Measurements from ENCODE around the gene HK3.

Gene HK3, protein sequence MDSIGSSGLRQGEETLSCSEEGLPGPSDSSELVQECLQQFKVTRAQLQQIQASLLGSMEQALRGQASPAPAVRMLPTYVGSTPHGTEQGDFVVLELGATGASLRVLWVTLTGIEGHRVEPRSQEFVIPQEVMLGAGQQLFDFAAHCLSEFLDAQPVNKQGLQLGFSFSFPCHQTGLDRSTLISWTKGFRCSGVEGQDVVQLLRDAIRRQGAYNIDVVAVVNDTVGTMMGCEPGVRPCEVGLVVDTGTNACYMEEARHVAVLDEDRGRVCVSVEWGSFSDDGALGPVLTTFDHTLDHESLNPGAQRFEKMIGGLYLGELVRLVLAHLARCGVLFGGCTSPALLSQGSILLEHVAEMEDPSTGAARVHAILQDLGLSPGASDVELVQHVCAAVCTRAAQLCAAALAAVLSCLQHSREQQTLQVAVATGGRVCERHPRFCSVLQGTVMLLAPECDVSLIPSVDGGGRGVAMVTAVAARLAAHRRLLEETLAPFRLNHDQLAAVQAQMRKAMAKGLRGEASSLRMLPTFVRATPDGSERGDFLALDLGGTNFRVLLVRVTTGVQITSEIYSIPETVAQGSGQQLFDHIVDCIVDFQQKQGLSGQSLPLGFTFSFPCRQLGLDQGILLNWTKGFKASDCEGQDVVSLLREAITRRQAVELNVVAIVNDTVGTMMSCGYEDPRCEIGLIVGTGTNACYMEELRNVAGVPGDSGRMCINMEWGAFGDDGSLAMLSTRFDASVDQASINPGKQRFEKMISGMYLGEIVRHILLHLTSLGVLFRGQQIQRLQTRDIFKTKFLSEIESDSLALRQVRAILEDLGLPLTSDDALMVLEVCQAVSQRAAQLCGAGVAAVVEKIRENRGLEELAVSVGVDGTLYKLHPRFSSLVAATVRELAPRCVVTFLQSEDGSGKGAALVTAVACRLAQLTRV

DNA sequence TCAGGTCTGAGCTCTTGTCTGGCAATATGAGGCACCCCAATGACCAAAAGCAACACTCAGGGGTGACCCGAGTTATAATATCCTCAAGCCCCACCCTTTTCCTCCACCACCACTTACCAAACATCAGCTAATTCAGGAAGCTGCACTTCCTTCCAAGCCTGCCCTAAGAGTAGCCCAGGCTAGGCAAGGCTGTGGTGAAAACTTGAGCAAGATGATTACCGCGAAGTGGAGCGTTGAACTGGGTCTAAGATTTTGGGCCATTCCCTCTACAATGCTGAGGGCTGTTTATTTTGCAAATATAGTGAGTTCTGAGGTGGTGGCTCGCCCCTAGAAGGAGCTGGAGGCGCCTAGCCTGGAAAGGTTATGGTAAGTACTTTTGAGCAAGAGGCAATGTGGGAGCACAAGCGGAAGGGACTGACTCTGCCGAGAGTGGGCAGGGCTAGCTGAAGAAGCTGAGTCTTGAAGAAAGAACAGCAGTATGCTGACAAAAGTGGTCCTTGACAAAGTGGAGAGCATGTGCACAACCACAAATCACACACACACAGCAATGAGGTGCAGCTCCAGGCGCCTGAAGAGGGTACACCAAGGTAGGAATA is at the start of gene HK3:
Gene HK3, minus strand, starts transcription at position 51 of the 596 bp plus-strand sequence. CDS start 3,187 bp downstream, outside the sequence.
- DNase-seq = no peak

DNA sequence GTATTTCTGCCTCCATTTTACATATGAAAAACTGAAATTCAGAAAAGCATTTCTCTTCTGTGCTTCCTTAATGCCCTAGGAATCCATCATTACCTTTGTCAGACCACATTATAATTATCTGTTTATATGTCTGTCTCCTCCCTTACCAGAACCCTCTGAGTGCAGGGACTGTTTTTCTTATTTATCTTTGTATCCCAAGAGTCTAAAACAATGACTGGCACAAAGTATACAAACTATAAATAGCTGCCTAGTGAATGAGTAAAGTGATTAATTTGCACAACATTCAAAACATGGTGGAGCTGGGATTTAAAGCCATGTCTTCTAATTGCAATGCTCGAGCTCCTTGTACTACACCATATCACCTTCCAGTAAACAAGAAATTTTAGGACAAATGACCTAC is 49.3 kb upstream of the HK3 start:
- no peak for DNase-seq

DNA sequence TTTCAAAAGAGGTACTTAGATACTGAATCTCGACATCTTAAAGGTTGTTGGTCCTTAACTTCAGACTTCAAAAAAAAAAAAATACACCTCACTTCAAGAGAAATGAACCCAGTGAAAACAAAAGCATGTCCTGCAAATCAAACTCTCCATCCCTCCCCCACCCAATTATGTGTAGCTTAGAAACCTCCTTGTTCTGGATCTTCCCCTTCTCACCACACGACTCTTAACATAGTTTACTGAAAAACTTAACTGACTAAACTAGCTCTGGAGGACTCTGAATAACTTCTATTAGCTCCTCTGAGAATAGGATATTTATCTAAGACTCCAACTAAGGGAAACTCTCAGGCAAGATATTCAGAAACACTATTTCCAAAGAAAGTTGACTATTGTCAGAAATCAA is 48.7 kb upstream of the HK3 start:
- no peak for DNase-seq

DNA sequence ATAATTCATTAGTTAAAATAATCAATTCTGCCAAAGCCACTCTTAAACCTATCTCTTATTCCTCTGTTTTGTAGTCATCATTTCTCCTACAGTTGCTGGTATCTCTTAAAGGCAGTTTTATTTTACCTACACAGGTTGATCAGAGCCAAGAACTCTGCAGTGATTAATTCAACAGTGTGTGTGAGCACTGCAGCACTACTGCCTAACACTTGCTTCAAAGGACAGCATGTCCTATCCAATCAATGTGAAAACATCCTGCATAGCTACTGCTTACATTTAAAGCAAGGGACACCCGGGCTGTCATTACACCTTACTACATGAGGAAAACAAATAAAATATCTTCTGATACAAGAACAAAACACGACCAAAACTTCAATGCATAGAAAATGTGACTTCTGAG is 45.1 kb upstream of the HK3 start:
- DNase-seq = no peak

DNA sequence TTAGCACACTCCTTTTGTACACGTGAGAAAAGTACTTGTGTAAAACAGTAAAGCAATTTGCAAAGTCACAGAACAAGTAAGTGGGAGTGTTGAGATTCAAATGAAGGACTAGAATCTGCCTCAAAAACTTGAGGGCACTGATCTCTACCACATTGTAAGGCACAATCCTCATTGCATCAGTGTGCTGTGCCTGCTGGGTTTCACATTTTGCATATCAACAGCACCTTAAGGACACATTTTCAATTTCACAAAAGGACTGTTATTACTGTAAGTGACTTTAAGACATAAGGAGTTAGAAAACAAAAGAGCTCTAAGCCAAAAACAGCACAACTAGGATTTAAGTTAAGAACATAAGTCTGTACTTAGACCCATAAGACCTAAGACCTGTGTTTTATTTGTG is 44.7 kb upstream of the HK3 start:
- DNase-seq = no peak

DNA sequence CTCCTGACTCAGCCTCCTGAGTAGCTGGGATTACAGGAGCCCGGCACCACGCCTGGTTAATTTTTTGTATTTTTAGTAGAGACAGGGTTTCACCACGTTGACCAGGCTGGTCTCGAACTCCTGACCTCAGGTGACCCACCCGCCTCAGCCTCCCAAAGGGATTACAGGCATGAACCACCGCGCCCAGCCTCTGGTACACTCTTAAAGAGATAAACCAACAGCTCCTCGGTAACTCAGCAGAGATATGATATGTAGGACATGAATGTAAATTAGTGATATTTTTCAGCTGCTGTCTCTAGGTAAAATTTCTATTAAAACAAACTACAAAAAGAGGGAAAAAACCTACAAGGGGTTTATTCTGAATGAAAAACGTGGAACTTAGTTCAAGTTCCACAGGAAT is 42.8 kb upstream of the HK3 start:
- DNase-seq = no peak

DNA sequence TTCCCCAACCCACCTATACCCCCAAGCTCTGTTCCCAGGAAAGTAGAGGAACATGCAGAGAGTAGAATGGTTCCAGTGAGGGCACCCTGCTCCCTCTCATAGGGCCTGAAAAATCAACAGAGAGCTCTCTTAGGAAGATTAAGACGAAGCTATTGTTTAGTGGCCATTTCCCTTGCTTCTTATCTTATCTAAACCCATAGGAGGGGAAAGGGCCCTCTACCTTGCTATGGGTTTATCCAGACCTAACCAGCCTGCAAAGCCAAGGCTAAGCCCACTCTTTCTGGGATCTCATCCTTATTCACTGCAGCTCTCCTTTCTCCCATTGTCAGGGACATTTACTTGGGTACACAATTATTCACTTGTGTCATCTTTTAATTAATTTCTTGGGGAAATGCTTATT is 39.3 kb upstream of the HK3 start:
- DNase-seq = no peak

DNA sequence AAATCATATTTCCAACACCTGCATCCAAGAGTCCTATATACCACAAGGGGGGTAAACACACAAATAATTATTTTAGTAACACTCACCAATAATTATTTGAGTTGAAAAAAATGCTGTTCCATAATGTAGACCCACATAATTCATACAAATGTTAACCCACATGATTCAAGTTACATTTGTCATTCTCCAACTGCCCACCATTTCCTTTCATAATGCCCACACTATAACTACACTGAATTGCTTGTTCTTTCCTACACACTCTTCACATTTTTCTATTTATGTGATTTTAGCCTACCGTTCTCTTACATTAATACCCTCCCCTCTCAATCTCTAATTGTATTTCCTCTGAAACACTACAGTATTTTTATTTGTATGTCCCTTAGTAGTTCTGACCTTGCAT is 35.9 kb upstream of the HK3 start:
- DNase-seq = no peak

DNA sequence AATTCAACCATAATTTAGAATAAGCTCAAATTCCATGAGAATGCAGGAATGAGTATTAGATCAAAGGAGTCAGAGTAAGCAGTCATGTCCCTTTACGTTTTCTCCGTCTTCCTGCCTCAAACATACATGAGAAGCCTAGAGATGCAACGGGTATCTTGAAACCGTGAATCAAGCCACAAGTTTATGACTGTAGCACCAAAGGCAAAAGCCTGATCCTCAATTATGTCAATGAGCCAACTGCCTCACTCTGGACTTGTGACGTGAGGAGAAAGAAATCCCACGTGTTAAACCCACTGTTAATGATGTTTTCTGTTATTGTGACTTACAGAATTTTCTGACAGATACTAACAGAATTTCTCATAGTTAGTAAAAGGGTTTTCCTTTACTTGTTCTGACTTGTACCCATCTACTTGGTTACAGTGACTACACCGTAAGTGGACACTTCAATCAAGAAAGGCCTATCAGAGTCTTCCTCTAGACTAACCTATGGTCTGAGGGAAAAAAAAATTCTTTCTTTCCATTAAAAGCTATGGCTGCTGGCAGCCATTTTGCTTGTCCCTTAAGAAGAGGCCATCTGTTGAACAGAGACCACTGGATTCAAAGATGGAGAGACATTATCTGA is 35.3 kb upstream of the HK3 start:
- no peak for DNase-seq

DNA sequence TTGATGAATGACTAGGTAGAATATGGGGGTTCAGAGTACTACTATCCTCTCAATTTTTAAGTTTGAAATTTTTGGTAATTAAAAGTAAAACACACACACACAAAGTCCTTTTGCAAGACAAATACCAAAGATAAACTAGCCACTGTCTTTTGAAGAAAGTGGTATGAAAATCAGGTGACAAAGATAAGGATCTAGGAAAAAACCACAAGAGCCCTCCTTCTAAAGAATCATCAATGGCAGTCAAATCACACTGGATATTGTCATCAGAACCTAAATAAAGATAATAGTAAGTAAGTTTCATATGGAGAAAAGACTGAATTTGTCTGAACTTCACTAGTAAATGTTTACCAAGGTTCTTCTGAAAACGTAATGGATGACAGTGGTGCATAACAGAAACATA is 30.5 kb upstream of the HK3 start:
- no peak for DNase-seq

DNA sequence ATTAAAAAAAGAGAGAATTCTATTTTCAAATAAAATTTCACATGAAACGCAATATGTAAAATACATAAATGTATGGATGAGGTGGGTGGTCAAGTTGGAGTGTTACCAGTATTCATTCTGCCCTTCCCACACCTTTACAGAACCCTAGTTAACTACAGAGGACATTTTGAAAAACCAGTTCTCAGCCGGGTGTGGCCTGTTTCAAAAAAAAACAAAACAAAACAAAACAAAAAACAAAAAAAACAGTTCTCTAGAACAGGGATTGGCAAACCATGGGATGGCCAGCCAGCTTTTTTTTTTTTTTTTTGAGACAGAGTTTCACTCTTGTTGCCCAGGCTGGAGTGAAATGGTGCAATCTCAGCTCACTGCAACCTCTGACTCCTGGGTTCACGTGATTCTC is 28.4 kb upstream of the HK3 start:
- DNase-seq = no peak

DNA sequence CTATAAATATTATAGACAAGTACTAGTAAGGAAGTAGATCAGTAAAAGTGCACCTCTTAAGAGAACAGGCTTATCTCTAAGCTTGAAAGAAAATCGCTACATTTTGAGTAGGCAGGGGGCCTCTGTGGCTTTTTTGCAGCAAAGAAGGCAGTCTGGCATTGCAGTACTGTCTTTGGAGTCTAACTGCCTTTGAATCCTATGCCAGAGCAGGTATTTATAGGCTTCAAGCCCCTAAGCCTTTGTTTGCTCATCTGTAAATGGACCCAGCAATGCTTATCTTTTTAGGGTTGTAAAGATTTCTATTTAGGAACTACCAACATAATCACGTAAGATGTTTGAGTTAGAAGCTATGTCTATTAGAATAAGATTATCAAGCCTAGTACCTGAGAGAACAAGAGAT is 23.7 kb upstream of the HK3 start:
- DNase-seq = no peak

DNA sequence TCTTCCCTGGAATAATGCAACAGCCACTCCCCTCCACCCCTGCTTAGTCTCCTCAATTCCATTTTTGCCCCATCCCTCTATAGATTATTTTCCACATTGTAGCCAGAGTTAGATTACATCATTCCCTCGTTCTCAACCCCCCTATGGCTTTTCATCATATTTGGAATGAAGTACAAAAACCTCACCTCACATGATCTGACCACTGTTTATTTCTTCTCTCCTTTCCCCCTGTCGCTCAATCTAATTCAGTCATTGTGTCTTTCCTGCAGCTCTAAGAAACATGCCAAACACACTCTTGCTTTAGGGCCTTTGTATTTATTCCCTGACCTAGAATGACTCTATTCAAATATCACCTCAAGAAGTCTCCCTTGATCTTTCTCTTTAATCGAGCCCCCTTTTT is 22.6 kb upstream of the HK3 start:
- no peak for DNase-seq

DNA sequence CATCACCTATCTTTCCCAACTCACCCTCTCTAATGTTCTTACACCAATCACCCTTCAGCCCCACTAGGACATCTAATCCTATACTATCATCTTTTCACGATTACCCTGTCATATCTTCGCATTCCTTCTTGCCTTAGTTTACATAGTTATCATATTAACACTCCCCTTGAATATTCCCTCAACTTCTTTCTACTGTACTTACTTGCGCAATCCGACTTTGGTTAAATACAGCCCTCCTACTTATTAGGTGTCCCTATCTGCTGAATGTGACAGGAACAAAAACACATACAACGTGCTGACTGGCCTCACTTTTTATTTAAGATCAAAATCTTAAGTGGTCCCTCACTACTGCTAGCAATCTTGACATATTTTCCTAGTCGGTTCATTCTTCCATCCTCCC is 19.5 kb upstream of the HK3 start:
- DNase-seq = no peak

DNA sequence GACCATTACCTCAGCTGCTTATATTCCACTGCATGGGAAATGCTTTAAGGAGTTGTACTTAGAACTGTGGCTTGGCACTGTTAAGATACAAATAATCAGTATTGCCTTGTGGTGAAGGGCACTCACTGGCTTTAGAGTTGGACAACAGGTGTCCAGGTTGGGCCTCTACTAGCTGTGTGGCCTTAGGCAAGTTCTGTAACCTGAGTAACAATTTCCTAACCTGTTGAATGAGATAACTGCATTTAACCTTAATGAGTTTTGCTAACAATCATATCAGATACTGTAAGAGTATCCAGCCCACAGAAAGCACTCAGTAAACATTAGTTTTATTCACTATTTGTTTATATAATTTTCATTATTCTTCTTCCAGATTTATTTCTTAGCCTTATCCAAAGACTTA is 17.2 kb upstream of the HK3 start:
- no peak for DNase-seq

DNA sequence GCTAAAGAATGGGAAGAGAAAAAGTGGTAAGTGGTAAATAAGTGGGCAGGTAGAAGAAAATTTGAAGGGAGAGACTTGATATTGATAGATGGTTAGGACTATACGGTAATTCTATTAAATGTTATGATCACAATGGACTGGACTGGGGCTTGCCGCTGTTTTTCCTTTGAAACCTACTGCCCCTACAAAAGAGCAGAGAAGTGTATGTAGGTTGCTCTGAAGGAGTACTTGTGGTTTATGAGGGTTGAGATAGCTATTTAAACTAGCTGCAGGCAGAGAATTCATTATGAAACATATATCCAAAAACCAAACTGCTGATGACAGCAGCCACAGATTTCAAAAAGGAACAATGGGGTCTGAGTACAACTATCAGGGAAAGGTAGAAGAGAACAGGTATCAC is 16.8 kb upstream of the HK3 start:
- no peak for DNase-seq

DNA sequence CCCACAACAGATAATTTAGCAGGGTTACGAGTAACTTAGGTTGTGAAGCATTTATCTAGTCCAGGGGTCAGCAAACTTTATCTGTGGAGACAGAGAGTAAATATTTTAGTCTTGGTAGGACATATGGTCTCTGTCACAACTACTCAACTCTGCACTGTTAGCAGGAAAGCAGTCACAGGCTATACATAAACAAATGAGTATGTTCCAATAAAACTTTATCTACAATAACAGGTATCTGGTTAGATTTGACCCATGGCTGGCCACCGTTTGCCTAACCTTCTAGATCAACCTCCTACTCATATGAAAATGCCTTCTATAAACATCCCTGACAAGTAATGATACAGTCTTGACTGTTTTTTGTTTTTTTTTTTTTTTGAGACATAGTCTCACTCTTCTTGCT is 13.0 kb upstream of the HK3 start:
- no peak for DNase-seq

DNA sequence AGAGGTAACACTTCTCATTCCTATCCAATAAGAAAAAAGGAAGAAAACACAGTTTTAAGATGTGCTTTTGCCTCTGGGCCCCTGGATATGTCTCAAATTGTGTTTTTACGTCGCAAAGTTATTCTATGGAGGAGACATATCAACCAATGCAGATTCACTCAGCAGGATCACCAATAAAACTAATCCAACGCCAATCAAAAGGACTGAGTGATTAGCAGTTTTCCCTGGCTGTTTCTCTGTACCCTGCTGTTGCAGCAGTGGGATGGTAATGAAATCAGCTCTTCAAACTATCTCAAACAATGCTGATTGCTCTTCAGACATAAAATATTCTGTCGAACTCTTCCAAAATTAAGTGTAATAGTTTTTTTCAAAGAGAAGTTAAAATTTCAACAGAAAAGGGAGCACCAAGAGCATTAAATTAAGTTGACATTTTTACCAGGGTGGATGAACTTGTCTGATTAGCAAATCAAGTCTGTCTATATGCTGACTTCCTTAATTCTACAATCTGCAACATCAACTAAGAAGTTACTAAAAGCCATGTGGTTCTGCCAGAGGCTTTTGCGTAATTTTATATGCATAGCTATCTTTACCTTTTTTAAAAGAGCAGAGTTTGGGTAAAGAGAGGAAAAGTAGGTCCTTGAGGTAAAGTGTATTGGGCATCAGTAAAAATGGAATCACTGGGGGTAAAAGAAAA is 9.7 kb upstream of the HK3 start:
- no peak for DNase-seq

DNA sequence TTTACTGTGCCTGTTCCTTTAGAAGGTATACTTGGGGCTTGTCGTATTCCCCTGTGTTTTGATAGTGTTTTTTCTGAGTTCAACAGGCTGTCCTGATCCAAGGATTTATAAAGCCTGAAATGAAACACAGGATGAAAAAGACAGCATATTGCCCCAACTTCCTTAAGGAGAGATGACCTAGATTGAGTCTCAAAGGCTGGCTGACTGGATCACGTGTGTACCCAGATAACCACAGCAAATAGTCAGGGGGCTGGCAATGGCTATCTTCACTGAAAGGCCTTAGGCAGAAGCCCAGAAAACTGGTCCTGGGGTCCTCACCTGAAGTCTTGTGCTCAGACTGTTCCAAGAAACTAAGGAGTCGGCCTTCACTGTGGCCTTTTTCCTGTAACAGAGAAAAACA is 7.7 kb upstream of the HK3 start:
- DNase-seq = no peak

DNA sequence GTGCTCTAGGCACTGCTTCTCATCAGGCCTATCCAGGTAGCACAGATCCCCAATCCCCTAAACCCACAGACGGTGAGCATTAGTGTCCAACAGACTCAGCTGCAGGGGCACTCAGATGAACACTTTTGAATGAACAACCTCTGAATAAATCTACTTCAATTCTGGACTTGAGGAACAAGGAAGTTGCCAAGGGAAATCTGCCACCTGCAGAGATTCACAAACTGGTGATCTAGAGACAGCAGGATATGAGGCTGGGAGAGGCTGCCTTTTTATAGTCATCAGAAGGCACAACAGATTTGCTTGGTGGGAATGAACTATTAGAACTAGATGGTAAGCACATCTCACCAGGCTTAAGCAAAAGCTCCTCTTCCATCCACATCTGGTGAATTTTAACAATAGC is 7.0 kb upstream of the HK3 start:
- DNase-seq = no peak

DNA sequence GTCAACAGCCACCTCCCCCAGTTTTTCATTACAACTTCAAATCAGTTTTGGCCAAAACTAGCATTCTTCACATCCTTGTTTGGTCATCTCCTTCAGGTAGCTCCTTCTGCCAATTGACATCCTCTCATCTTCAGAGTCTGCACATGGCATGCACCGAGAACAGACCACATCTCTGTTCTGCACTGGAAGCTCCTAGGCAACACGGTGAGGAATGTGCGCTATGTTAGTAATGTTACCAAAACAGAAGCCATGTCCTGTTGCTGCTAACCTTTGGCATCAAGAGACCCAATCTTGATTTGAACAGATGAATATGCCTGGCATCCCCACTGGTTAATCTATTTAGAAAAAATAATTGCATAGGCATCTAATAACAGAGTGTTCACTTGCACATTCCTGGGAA is 5.1 kb upstream of the HK3 start:
- DNase-seq = no peak

DNA sequence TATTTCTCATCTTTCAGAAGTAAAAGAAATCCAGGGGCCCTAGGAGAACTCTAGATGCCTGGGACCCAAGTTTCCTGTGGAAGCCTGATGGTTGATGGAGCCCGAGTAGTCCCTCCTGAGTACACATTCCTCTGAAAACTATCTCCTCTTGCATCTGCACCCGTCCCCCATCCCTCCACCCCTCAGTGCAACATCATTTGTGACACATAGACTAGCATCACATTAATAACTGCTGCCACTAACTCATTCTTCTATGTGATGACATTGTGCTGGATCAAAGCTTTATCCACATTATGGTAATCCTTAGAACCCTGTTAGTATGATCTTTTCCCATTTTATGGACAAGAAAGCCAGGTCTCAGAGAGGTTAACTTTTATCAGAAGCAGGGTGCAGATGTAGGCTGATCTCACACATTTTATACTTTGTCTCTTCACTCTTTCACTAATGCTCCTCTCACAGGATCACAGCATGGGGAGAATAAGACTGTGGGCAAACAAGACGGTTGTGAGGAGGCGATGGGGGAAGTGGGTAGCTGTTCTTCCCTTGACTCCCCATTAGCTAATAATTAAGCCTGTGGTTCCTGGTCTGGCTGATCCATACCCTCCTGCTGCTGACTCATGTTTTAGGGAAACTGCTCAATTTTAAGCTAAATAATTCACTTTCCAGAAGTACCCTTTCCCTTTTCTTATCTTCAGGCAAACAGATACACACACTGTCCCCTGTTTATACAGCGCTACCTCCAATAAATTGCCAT is 3.9 kb upstream of the HK3 start:
- DNase-seq = no peak

Measured in NCI-H226 (cell line).